H9 (cell line): ENCODE measurements around the gene FOXO6. TPM values are rescaled to one million over a fixed set of nuclear protein-coding genes. Genes with fewer than 3 reads are reported as not detected.

Source experiments
- DNase-seq: peaks from one replicate; pipeline ENCODE4 v3.0.0-alpha.2; 2017
- H2AFZ ChIP-seq: one replicate; pipeline ENCODE4 v1.6.1; 2013; ENCODE audit warnings: mild to moderate bottlenecking, low read length, control low read depth, moderate library complexity
- H2AK5ac ChIP-seq: 2 replicates; pipeline ENCODE4 v1.6.1; 2013; ENCODE audit warnings: low read length, control low read depth, mixed read lengths; ENCODE audit not compliant: insufficient read length
- H2BK120ac ChIP-seq: one replicate; pipeline ENCODE4 v1.6.1; 2013; ENCODE audit warnings: low read depth, mild to moderate bottlenecking, low read length, control low read depth, inconsistent platforms; ENCODE audit not compliant: poor library complexity, severe bottlenecking
- H2BK12ac ChIP-seq: 2 replicates; pipeline ENCODE4 v1.6.1; 2013; ENCODE audit warnings: low read length, control low read depth, mixed read lengths, low read depth; ENCODE audit not compliant: insufficient read length
- H2BK15ac ChIP-seq: 2 replicates; pipeline ENCODE4 v1.6.1; 2013; ENCODE audit warnings: low read depth, low read length, control low read depth
- H2BK20ac ChIP-seq: one replicate; pipeline ENCODE4 v1.6.1; 2013; ENCODE audit warnings: low read depth, mild to moderate bottlenecking, low read length, control low read depth, inconsistent platforms; ENCODE audit not compliant: poor library complexity, severe bottlenecking
- H2BK5ac ChIP-seq: 2 replicates; pipeline ENCODE4 v1.6.1; 2013; ENCODE audit warnings: low read length, control low read depth, mixed read lengths; ENCODE audit not compliant: insufficient read length
- H3K14ac ChIP-seq: 2 replicates; pipeline ENCODE4 v1.6.1; 2013; ENCODE audit warnings: low read length, control low read depth; ENCODE audit not compliant: insufficient read depth
- H3K18ac ChIP-seq: 2 replicates; pipeline ENCODE4 v1.6.1; 2013; ENCODE audit warnings: low read depth, mild to moderate bottlenecking, mixed read lengths, low read length, control low read depth; ENCODE audit not compliant: insufficient read length
- H3K23ac ChIP-seq: 2 replicates; pipeline ENCODE4 v1.6.1; 2013; ENCODE audit warnings: low read length, control low read depth, mixed read lengths, low read depth; ENCODE audit not compliant: insufficient read length
- H3K23me2 ChIP-seq: 2 replicates; pipeline ENCODE4 v1.6.1; 2013; ENCODE audit warnings: low read depth, mild to moderate bottlenecking, mixed read lengths, low read length, control low read depth; ENCODE audit not compliant: insufficient read length, poor library complexity, severe bottlenecking
- H3K27ac ChIP-seq: 2 replicates; pipeline ENCODE4 v1.5.1; 2013; ENCODE audit warnings: low read length, control low read depth, mixed read lengths, low read depth; ENCODE audit not compliant: insufficient read length
- H3K27me3 ChIP-seq: 2 replicates; pipeline ENCODE4 v1.6.1; 2013; ENCODE audit warnings: low read length, control low read depth, inconsistent platforms; ENCODE audit not compliant: insufficient read depth
- H3K4ac ChIP-seq: 2 replicates; pipeline ENCODE4 v1.6.1; 2013; ENCODE audit warnings: low read depth, mild to moderate bottlenecking, control low read depth, inconsistent platforms, low read length, moderate library complexity
- H3K4me1 ChIP-seq: 2 replicates; pipeline ENCODE4 v1.6.1; 2013; ENCODE audit warnings: low read length, control low read depth, inconsistent platforms; ENCODE audit not compliant: insufficient read depth
- H3K4me2 ChIP-seq: 2 replicates; pipeline ENCODE4 v1.6.1; 2013; ENCODE audit warnings: low read length, control low read depth, mixed read lengths; ENCODE audit not compliant: insufficient read length, insufficient read depth
- H3K56ac ChIP-seq: 2 replicates; pipeline ENCODE4 v1.6.1; 2013; ENCODE audit warnings: low read depth, mild to moderate bottlenecking, mixed read lengths, low read length, control low read depth; ENCODE audit not compliant: insufficient read length
- H3K79me1 ChIP-seq: 2 replicates; pipeline ENCODE4 v1.6.1; 2013; ENCODE audit warnings: low read depth, mild to moderate bottlenecking, moderate library complexity, low read length, control low read depth, inconsistent platforms; ENCODE audit not compliant: insufficient read depth, poor library complexity, severe bottlenecking
- H3K79me2 ChIP-seq: 2 replicates; pipeline ENCODE4 v1.6.1; 2013; ENCODE audit warnings: low read length, control low read depth, inconsistent platforms; ENCODE audit not compliant: insufficient read depth
- H3K9ac ChIP-seq: 2 replicates; pipeline ENCODE4 v1.6.1; 2013; ENCODE audit warnings: low read length, control low read depth, mixed read lengths; ENCODE audit not compliant: insufficient read length; ENCODE audit errors: extremely low read depth
- H3K9me3 ChIP-seq: one replicate; pipeline ENCODE4 v1.6.1; 2013; ENCODE audit warnings: low read depth, low read length, inconsistent platforms; ENCODE audit not compliant: control insufficient read depth
- H3T11ph ChIP-seq: one replicate; pipeline ENCODE4 v1.6.1; 2013; ENCODE audit warnings: mild to moderate bottlenecking, low read length, control low read depth, inconsistent platforms
- H4K20me1 ChIP-seq: one replicate; pipeline ENCODE4 v1.6.1; 2013; ENCODE audit not compliant: control insufficient read depth, insufficient read length, insufficient read depth
- H4K5ac ChIP-seq: 2 replicates; pipeline ENCODE4 v1.6.1; 2013; ENCODE audit warnings: low read depth, mild to moderate bottlenecking, mixed read lengths, low read length, control low read depth; ENCODE audit not compliant: insufficient read length
- H4K8ac ChIP-seq: replicated peaks from 2 replicates; pipeline ENCODE4 v1.6.1; 2013; ENCODE audit warnings: low read length, control low read depth, mixed read lengths, low read depth; ENCODE audit not compliant: insufficient read length
- H4K91ac ChIP-seq: 2 replicates; pipeline ENCODE4 v1.6.1; 2013; ENCODE audit warnings: low read depth, mild to moderate bottlenecking, moderate library complexity, mixed read lengths, low read length, control low read depth; ENCODE audit not compliant: insufficient read length
- H3K27ac Mint-ChIP-seq, 3 experiments: 2 replicates in 2 of 3; 3 replicates in 1 of 3; pipeline ENCODE4 v1.8.0; 2020 to 2021; ENCODE audit warnings: mixed read lengths in 3 of 3, mild to moderate bottlenecking in 1 of 3, moderate library complexity in 1 of 3
- H3K27me3 Mint-ChIP-seq: 2 replicates; pipeline ENCODE4 v1.8.0; 2021; ENCODE audit warnings: low read depth, mild to moderate bottlenecking, moderate library complexity, mixed read lengths
- H3K36me3 Mint-ChIP-seq, 3 experiments: 2 replicates in 2 of 3; 3 replicates in 1 of 3; pipeline ENCODE4 v1.8.0; 2020 to 2021; ENCODE audit warnings: low read depth in 3 of 3, mixed read lengths in 3 of 3; ENCODE audit not compliant: insufficient read depth in 1 of 3
- H3K4me1 Mint-ChIP-seq, 2 experiments: 2 replicates each; pipeline ENCODE4 v1.8.0; 2020; ENCODE audit warnings: mixed read lengths in 2 of 2
- H3K4me3 Mint-ChIP-seq, 2 experiments: 2 replicates in 1 of 2; 3 replicates in 1 of 2; pipeline ENCODE4 v1.8.0; 2020 to 2021; ENCODE audit warnings: mild to moderate bottlenecking in 2 of 2, mixed read lengths in 2 of 2, moderate library complexity in 1 of 2
- H3K9me3 Mint-ChIP-seq, 2 experiments: 2 replicates in 1 of 2; 3 replicates in 1 of 2; pipeline ENCODE4 v1.8.0; 2020; ENCODE audit warnings: mild to moderate bottlenecking in 2 of 2, mixed read lengths in 2 of 2, moderate library complexity in 1 of 2
- WGBS: extraction: QIAGEN DNeasy Blood & Tissue Kit; methylation state at CpG from one replicate; pipeline ENCODE4 v1.1.7; 2013; ENCODE audit warnings: missing lambda C conversion rate, low lambda C conversion rate, mixed read lengths; ENCODE audit not compliant: insufficient read length; ENCODE audit errors: extremely low coverage; 5-methylcytosine and 5-hydroxymethylcytosine counted together
- long read RNA-seq: library from polyadenylated mRNA; unstranded; transcript quantifications from one replicate; pipeline ENCODE4 v2.0.0, GENCODE V29; 2020
- total RNA-seq: library from RNA; stranded (reverse); gene quantifications from 2 replicates; pipeline ENCODE4 v1.2.1, GENCODE V29; 2021
- TF ChIP-seq, protein P1 (sequence below): fragments of 200-600 bp; sonication (generic); conservative IDR thresholded peaks from 3 replicates; pipeline ENCODE4 v1.8.0; 2021; ENCODE audit warnings: antibody characterized with exemption, mild to moderate bottlenecking

The FOXO6 gene
- 0.83 and 0.99 TPM in 2 replicates for total RNA-seq
- long read RNA-seq: 0 reads

DNA sequence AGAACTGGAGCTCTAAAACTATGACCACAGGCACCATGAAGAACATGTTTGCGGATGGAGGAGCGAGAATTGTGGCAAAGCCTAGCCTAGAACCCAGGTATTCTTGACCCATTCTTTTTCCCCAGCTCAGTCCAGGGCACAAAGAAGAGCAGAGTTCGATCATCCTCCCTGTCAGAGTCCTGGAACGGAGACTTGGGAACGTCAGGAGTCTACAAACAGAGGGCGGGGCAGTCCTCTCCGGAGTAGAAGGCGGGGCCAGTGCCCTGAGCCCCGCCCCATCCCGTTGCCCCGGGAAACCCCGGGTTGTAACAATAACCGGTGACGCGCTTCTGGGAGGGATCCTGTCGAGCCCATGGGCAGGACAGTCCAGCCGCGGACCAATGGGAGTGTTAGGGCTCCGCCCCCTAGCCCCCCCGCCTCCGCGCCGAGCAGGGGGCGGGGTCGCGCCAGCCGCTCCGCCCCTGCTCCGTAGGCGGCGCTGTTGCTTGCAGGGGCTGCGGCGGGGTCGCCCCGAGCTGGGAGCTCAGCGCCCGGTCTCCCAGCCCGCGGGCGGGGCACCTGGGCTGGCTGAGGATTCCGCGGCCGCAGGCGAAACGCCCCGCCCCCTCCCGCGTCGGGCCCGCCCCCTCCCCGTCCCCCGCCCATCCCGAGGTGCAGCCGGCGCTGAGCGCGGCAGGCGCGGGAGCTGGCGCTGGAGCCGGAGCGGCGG, at the start of gene FOXO6:
FOXO6 (plus strand) TSS at position 649 of the 709 bp plus-strand sequence.
- no peaks in the 10 kb centered on the region for H4K20me1 ChIP-seq
- no peak within 1 kb of the TSS for H3K9ac ChIP-seq
- H4K5ac ChIP-seq: no peak within 1 kb of the TSS
- no peaks in the 10 kb centered on the region; a peak in 1 of 5 replicates for H3K9me3 Mint-ChIP-seq
- no peaks in the 10 kb centered on the region for H3K9me3 ChIP-seq
- H3K14ac ChIP-seq: no peak within 1 kb of the TSS
- peaks cover 19% of the 10 kb centered on the region for H3K27me3 ChIP-seq
- H3K79me2 ChIP-seq: no peaks in the 10 kb centered on the region
- peaks cover 14% of the 10 kb centered on the region for H3K23me2 ChIP-seq
- no peaks in the 10 kb centered on the region for H3K36me3 Mint-ChIP-seq
- H2BK12ac ChIP-seq: no peak within 1 kb of the TSS
- no peak within 1 kb of the TSS for H2BK15ac ChIP-seq
- no peak within 1 kb of the TSS for H4K8ac ChIP-seq
- peaks cover 70% of the 10 kb centered on the region for H3K27me3 Mint-ChIP-seq
- H3K4me1 Mint-ChIP-seq: peaks cover 30 to 54% of the 10 kb centered on the region in 2 experiments
- no peak within 1 kb of the TSS for H2AFZ ChIP-seq
- H3K27ac ChIP-seq: no peak within 1 kb of the TSS
- TF ChIP-seq, protein P1, sequence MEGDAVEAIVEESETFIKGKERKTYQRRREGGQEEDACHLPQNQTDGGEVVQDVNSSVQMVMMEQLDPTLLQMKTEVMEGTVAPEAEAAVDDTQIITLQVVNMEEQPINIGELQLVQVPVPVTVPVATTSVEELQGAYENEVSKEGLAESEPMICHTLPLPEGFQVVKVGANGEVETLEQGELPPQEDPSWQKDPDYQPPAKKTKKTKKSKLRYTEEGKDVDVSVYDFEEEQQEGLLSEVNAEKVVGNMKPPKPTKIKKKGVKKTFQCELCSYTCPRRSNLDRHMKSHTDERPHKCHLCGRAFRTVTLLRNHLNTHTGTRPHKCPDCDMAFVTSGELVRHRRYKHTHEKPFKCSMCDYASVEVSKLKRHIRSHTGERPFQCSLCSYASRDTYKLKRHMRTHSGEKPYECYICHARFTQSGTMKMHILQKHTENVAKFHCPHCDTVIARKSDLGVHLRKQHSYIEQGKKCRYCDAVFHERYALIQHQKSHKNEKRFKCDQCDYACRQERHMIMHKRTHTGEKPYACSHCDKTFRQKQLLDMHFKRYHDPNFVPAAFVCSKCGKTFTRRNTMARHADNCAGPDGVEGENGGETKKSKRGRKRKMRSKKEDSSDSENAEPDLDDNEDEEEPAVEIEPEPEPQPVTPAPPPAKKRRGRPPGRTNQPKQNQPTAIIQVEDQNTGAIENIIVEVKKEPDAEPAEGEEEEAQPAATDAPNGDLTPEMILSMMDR: peak; percentile 77
- WGBS: no CpG with 5 or more reads among the region's 63 CpGs
- H3T11ph ChIP-seq: no peak within 1 kb of the TSS
- no peak within 1 kb of the TSS for H3K4ac ChIP-seq
- H3K18ac ChIP-seq: peak within 1 kb of the TSS; percentile 12
- H3K4me2 ChIP-seq: peak within 1 kb of the TSS; percentile 87
- H2BK120ac ChIP-seq: no peak within 1 kb of the TSS
- no peaks in the 10 kb centered on the region; the same call in 1 of the 2 replicates for H3K4me1 ChIP-seq
- peak; percentile 99 for DNase-seq
- no peaks in the 10 kb centered on the region for H3K79me1 ChIP-seq
- no peak within 1 kb of the TSS for H3K56ac ChIP-seq
- peak within 1 kb of the TSS; percentile 54 to 78 for H3K4me3 Mint-ChIP-seq
- no peak within 1 kb of the TSS for H2BK5ac ChIP-seq
- no peak within 1 kb of the TSS for H2AK5ac ChIP-seq
- H2BK20ac ChIP-seq: no peak within 1 kb of the TSS
- no peak within 1 kb of the TSS for H4K91ac ChIP-seq
- H3K23ac ChIP-seq: no peak within 1 kb of the TSS
- no peak within 1 kb of the TSS for H3K27ac Mint-ChIP-seq
